Measurements from ENCODE around the gene TXK. TPM values are rescaled to one million over a fixed set of nuclear protein-coding genes. Genes with fewer than 3 reads are reported as not detected.

The TXK gene
- total RNA-seq, 1 experiment from 2014 or later: 0.39 TPM

DNA sequence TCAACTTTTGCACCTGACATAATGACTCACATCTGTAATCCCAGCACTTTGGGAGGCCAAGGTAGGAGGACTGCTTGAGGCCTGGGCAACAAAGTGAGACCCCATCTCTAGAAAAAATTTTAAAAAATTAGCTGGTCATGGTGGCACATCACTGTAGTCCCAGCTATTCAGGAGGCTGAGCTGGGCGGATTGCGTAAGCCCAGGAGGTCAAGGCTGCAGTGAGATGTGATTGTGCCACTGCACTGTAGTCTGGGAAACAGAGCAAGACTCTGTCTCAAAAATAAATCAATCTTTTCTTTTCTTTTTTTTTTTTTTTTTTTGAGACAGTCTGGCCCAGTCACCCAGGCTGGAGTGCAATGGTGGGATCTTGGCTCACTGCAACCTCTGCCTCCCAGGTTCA lies 65.0 kb downstream of the TXK start:
- H4K5ac ChIP-seq (ENCODE audit: insufficient read length, low read depth, low read length): no peak overlapping the region
- H2BK20ac ChIP-seq (ENCODE audit: low read depth, low read length, poor library complexity, severe bottlenecking): no peak overlapping the region
- TF ChIP-seq, protein P1, sequence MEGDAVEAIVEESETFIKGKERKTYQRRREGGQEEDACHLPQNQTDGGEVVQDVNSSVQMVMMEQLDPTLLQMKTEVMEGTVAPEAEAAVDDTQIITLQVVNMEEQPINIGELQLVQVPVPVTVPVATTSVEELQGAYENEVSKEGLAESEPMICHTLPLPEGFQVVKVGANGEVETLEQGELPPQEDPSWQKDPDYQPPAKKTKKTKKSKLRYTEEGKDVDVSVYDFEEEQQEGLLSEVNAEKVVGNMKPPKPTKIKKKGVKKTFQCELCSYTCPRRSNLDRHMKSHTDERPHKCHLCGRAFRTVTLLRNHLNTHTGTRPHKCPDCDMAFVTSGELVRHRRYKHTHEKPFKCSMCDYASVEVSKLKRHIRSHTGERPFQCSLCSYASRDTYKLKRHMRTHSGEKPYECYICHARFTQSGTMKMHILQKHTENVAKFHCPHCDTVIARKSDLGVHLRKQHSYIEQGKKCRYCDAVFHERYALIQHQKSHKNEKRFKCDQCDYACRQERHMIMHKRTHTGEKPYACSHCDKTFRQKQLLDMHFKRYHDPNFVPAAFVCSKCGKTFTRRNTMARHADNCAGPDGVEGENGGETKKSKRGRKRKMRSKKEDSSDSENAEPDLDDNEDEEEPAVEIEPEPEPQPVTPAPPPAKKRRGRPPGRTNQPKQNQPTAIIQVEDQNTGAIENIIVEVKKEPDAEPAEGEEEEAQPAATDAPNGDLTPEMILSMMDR (conservative IDR thresholded peaks at IDR 0.05): no peak
- no peak overlapping the region for H4K91ac ChIP-seq (ENCODE audit: insufficient read length, low read depth, low read length)
- H3K23me2 ChIP-seq (ENCODE audit: insufficient read length, low read depth, low read length, poor library complexity, severe bottlenecking): no peaks in the 10 kb centered on the region
- WGBS (ENCODE audit: extremely low coverage, insufficient read length, low lambda C conversion rate): no CpG with 5 or more reads among the region's 2 CpGs
- H3K9ac ChIP-seq (ENCODE audit: extremely low read depth, insufficient read length, low read length): no peak overlapping the region
- H3K4me3 Mint-ChIP-seq: no peak overlapping the region
- H3K27ac Mint-ChIP-seq: no peak overlapping the region
- H3K79me2 ChIP-seq (ENCODE audit: insufficient read depth, low read length): no peaks in the 10 kb centered on the region
- no peak overlapping the region for H4K8ac ChIP-seq (replicated peaks; ENCODE audit: insufficient read length, low read depth, low read length)
- no peak overlapping the region for H3K56ac ChIP-seq (ENCODE audit: insufficient read length, low read depth, low read length)
- H3K18ac ChIP-seq (ENCODE audit: insufficient read length, low read depth, low read length): no peak overlapping the region
- H3K14ac ChIP-seq (ENCODE audit: insufficient read depth, low read length): no peak overlapping the region
- no peak overlapping the region for H3K4me2 ChIP-seq (ENCODE audit: insufficient read depth, insufficient read length, low read length)
- no peak overlapping the region for H3K4ac ChIP-seq (ENCODE audit: low read depth, low read length)
- H3K27me3 Mint-ChIP-seq (ENCODE audit: low read depth): no peaks in the 10 kb centered on the region
- no peak overlapping the region for H3T11ph ChIP-seq (ENCODE audit: low read length)
- no peak overlapping the region for H2AFZ ChIP-seq (ENCODE audit: low read length)
- DNase-seq: no peak
- H3K9me3 ChIP-seq (ENCODE audit: control insufficient read depth, low read depth, low read length): no peaks in the 10 kb centered on the region
- H2BK120ac ChIP-seq (ENCODE audit: low read depth, low read length, poor library complexity, severe bottlenecking): no peak overlapping the region
- no peaks in the 10 kb centered on the region for H3K79me1 ChIP-seq (ENCODE audit: insufficient read depth, low read depth, low read length, poor library complexity, severe bottlenecking)
- H3K36me3 Mint-ChIP-seq (ENCODE audit: insufficient read depth in 1 of 3, low read depth in 3 of 3): no peaks in the 10 kb centered on the region
- no peaks in the 10 kb centered on the region for H3K4me1 ChIP-seq (ENCODE audit: insufficient read depth, low read length)
- H3K27me3 ChIP-seq (ENCODE audit: insufficient read depth, low read length): no peaks in the 10 kb centered on the region
- H2BK5ac ChIP-seq (ENCODE audit: insufficient read length, low read length): no peak overlapping the region
- H3K27ac ChIP-seq (ENCODE audit: insufficient read length, low read depth, low read length): no peak overlapping the region
- H2BK12ac ChIP-seq (ENCODE audit: insufficient read length, low read depth, low read length): no peak overlapping the region
- H2AK5ac ChIP-seq (ENCODE audit: insufficient read length, low read length): no peak overlapping the region
- H3K4me1 Mint-ChIP-seq: no peaks in the 10 kb centered on the region
- no peaks in the 10 kb centered on the region for H4K20me1 ChIP-seq (ENCODE audit: control insufficient read depth, insufficient read depth, insufficient read length)
- no peaks in the 10 kb centered on the region for H3K9me3 Mint-ChIP-seq
- no peak overlapping the region for H3K23ac ChIP-seq (ENCODE audit: insufficient read length, low read depth, low read length)
- H2BK15ac ChIP-seq (ENCODE audit: low read depth, low read length): no peak overlapping the region

All from H9 (cell line).